GM12873 (cell line): Measurements from ENCODE around the gene DRC7.

ENCODE experiments used
- CTCF ChIP-seq: IDR thresholded peaks from 2 replicates; pipeline ENCODE4 v1.5.1; 2012; ENCODE audit warnings: low read depth, mild to moderate bottlenecking, moderate library complexity, low read length, control low read depth; ENCODE audit not compliant: insufficient read depth; ENCODE audit errors: missing control alignments

Gene DRC7

DNA sequence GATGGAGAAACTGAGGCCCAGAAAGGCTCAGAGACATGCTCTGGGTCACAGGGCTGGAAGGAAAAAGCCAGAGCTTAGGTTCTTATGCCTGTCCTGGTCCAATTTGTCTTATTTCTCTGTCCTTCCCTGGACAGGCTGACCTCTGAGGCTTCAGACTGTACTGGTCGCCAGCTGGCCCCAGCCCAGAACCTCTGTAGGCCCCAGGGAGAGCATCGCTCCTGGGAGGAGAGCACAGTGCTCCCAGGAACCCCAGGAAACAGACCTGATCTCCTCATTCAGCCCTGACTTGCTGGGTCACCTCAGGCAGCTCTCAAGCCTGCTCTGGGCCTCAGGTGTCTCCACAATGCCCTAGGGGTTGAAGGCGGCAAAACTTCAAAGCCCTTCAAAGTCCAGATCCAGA lies 4.9 kb downstream of the DRC7 start:
- TF ChIP-seq CTCF, result no peak

DNA sequence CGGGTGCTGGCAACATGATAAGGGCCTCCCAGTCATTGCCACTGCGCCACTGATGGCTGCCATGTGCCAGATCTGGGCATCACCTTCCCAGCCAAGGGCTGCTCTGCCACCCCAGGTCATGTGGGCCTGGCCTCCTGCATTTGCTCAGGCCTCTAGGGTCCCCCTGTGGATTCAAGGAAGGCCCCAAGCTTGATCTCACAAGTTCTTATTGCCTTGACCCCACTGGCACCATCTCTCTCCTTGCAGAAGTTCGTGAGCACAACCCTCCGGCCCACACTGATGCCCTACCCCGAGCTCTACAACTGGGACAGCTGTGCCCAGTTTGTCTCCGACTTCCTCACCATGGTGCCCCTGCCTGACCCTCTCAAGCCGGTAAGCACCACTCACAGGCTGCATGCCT lies 5.3 kb downstream of the DRC7 start:
- TF ChIP-seq CTCF, result no peak

DNA sequence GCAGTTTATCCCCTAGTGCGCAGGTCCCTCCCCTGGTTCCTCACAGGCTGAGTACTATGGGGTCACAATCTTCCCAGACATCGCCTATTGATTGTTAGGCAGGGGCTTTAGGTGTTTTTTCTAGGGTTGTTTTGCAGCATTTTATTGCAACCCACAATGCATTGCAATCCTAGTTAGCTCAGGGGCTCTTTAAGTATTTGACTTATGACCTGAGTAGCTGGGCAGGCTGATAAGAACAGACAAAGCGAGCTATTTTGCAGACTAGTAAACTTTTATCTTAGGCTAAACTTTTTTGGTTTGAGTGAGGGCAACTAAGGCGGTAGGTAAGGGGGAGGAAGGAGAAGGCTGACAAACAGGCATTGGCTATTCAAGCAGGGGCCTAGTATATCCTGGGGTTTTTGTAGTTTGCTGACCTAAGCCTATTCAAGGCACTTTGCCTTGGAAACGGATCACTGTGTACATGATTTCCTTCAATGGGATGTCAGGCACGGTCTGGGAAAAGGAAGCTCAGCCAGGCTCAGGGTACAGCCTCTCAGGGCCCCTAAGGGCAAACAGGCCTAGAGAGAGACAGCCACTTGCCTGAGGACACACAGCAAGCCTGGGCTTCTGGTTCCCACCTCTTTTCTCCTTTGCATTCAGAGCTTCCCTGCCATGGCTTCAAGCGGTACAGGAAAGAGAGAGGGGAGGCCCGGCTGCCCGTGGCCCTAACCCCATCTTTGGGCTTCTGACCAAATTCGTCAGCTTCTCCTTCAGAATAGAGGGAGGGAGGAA lies 6.4 kb downstream of the DRC7 start:
- TF ChIP-seq CTCF, result no peak

DNA sequence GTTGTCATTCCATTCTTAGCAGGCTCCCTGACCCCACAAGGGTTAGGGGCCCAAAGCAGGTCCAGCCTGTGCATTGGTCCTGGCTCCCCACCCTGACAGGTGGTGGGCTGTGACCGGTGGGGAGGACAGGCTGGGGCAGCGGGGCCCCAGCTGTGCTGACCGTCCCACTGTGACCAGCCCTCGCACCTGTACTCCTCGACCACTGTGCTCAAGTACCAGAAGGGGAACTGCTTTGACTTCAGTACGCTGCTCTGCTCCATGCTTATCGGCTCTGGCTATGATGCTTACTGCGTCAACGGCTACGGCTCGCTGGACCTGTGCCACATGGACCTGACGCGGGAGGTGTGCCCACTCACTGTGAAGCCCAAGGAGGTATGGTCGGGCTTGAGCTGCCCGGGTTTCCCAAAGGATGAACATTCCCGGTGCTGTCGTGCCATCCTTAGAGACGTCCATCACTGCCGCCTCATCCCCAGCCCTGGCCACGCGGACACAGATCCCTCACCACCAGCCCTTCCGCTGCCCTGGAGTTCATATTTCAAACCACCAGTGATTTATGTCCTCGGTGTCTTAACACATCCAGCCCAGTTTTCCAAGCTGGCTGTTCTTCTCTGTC lies 7.3 kb downstream of the DRC7 start:
- no peak for TF ChIP-seq CTCF

DNA sequence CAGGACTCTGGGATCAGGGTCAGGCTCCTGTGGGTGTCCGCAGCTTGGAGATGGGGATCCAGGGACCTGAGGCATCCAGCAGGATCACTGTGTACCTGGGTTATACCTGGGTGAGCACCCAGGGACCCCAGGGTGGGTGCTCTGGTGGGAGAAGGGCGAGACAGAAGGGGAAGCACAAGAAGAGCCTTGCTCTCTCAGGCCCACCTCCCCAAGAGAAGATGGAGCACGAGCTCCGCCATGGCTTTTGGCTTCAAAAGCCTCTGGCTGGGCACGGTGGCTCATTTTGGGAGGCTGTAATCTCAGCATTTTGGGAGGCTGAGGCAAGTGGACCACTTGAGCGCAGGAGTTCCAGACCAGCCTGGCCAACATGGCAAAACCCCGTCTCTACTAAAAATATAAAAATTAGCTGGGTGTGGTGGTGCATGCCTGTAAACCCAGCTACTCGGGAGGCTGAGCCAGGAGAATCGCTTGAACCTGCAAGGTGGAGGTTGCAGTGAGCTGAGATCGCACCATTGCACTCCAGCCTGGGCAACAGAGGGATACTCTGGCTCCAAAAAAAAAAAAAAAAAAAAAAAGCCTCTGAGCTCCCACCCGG lies 8.9 kb downstream of the DRC7 start:
- no peak for TF ChIP-seq CTCF

DNA sequence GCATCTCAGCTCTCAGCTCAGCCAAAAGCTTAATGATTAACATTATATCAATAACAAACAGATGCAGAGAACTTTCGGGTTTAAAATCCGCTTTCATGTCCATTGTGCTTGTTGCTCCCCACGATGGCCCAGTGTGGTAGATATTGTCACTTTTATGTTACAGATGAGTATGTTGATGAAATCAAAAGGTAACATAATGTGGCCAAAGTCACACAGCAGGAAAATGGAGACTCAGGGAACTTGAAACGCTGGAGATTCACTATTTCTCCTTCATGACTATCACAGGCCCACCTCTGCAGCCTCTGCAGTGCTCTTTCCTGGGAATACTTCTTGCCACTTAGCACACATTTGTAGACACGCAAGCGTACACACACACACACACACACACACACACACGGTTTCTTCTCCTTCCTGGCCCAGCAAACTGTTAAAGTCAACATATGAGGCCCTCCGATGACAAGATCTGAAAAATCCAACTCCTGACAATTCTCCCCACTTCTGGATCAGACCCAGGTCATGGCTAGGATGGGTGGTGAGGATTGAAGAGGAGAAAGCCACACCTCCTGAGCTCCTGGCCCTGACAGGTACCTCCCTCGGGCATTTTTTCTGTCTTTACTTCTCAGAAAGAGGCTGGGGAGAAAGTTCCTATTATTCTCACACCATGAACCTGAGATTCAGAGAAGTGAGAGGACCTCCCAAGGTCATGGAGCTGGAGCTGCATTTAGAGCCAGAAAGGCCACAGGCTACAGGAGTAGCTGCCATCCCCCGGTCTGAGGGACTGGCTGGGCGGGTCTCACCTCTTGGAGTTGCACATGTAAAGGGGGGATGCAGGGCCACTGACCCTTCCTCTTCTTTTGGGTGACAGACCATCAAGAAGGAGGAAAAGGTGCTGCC lies 9.7 kb downstream of the DRC7 start:
- TF ChIP-seq CTCF, result no peak
